Midbrain (tissue), 1 donor: Measurements from ENCODE around the gene SPAG16.

ENCODE experiments used
- DNase-seq: peaks from one replicate; lab custom pipeline; 2025; lab: John Stamatoyannopoulos, UW

Gene SPAG16

DNA sequence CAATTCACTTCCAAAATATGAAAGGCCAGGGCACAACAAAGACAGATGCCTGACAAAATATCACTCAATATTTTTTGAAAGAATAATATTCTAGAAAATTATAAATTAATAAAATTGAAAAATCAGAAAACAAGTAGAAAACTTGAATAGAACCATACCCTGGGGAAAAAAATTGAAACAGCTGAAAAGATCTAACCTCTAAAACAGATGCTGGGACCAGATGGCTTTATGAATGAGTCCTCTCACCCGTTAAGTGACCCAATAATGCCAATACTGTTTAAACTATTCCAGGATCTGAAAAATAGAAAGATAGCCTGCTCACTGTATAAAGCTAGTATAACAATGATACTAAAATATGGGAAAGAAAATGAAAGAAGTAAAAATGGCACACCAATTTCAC lies 804.3 kb downstream of the SPAG16 start:
- DNase-seq: no peak

DNA sequence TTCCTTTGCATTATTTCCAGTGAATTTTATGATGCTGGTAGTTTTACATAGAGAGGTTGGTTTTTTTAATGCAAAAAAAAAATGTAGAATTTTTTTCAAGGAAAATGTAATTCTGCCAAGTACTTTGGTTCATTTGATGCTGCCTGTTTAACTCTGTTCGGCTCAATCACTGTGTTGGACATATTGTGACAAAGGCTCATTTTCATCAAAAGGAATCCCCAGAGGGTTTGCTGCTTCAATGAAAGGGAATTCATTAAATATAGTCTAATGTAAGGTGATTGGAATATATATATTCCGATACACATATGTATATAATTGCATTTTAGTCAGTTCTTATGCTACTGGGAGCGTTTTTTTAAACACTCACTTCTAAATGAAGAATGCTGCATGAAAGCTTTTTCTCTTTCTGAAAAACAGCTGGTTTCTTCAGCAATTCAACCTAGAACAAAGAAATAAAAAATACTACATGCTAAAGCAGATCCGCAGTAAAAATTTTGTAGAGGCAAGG lies 812.0 kb downstream of the SPAG16 start:
- DNase-seq: no peak

DNA sequence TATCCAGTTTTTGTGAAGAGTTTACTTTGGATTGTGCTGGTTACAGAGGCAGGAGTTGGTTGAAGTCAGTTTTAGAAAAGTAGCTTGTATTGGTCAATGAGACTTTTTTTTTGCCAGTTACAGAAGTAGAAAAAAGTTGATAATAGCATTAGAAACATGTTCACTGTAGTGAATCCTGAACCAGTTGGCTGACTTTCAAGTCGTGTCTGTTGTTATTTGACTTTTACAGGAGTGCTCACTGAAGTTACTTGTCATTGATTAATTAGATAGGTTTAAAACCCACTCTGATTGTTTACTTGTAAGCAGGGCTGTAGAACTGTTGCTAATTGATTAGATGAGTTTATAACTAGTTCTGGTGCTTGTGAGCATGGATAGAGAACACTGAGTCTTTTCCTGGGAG lies 814.5 kb downstream of the SPAG16 start:
- DNase-seq: no peak

DNA sequence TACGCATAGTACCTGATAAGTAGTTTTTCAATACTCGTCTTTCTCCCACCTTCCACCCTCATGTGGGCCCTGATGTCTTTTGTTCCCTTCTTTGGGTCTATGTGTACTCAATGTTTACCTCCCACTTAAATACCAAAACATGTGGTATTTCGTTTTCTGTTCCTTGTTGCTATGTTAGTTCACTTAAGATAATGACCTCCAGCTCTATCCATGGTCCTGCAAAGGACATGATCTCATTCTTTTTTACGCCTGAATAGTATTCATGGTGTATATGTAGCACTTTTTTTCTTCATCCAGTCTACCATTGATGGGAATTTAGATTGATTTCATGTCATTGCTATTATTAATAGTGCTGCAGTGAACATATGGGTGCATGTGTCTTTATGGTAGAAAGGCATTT lies 816.2 kb downstream of the SPAG16 start:
- no peak for DNase-seq

DNA sequence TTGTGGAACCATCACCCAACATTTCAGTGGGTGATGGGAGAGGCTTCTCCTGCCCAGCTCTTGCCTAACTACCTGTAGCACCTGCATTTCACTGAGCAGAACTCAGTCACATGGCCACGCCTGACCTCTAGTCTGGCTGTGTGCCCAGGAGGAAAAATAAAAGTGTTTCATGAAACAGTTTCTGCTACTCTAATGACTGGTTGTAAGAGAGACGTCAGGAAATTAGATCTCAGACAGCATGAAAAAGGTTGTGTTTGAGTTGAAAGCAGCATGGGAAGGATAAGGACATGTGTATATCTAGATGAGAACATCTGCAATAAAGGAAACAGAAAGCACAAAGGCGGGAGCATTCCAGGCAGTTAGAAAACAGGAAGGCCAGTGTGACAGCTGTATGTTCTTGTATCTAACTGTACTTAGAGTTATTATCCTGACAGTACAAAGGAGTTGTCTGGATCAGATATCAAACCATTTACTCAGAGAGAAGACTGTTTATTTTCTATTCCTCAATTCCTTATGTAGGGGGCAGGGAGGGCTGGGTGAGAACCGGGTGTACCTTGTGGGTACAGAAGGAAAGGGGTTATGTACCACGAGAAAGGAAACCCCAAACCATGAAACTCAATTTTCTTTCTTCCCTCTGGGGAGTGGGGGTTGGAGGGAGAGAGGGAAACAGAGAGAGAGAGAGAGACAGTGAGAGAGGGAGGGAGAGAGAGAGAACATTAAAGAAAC lies 819.2 kb downstream of the SPAG16 start:
- DNase-seq: no peak

DNA sequence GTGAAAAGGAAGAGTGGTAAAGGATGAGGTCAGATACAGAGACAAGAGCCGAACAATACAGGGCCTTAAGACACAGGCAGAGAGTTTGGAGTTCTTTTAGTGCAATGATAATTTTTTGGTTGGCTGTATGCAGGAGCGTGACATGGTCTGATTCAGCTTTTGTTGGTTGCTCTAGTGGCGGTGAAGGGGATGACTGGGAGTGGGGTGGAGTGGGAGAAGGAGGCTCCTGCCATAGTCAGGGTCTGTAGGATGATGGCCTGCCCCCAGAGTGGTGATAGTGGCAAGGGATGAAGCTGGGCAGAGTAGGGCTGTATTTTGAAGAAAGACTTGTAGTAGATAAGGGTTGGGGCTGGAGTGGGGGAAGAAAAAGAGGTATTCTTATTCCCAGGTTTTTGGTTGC lies 820.0 kb downstream of the SPAG16 start:
- DNase-seq: no peak

DNA sequence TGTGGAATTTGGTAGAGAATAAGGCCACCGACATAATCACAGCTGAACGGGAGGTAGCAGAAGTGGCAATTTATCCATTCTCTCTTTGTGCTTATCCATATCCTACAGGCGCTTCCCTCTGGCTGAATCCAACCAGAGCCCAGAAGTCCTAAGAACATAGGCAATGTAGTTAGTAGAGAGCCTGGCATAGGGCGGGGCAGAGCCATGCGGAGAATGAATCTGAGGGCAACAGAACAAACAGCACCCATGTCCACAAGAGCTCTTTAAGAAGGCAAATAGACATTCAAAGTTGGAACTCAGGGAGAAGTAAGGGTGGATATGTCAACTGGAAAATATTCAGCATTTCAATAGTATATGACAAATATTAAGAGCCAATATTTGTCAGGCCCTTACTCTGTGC lies 820.7 kb downstream of the SPAG16 start:
- no peak for DNase-seq

DNA sequence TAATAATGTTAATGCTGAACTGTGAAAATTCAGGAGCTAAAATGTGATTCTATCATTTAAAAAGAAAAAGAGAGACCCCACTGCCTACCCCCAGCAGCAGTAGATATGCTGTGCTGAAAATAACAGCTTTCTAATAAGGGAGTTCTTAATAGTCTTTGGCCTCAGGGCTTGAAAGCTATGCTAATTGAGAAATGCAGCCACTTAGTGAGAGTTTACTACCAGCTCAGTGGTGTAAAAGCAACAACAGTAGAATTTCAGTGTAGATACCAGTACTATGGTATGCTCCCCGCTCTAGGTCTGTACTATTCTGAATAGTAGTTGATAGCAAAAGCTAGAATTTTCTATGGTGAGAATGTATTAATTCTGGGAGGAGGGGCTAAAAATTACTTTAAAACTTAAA lies 823.5 kb downstream of the SPAG16 start:
- DNase-seq: no peak

DNA sequence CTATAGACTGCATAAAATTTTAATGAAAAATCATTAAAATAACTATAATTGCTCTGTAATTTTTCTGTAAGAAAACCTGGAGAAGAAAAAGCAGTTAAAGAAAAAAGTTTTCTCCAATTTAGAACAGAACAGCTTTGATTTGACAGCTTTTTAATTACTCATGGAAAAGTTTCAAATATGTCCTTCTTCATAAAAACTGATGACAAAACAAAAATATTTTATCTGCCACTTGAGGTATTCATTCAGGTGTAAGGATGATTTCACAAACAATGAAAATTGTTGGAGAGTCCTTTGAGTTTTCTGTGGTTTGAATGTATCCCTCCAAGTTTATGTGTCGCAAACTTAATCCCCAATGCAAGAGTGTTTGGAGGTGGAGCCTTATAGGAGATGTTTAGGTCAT lies 824.3 kb downstream of the SPAG16 start:
- no peak for DNase-seq

DNA sequence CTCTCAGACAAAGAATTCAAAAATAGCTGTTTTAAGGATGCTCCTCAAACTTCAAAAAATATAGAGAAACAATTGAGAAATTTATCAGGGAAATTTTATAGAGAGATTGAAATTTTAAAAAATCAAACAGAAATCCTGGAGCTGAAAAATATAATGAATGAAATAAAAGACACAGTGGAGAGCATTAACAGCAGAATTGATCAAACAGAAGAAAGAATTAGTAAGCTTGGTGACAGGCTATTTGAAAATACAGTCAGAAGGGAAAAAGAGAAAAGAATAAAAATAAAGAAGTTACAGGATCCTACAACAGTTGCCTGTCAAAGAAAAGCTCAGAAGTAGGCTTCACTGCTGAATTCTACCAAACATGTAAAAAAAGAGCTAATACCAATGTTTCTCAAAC lies 832.8 kb downstream of the SPAG16 start:
- no peak for DNase-seq

DNA sequence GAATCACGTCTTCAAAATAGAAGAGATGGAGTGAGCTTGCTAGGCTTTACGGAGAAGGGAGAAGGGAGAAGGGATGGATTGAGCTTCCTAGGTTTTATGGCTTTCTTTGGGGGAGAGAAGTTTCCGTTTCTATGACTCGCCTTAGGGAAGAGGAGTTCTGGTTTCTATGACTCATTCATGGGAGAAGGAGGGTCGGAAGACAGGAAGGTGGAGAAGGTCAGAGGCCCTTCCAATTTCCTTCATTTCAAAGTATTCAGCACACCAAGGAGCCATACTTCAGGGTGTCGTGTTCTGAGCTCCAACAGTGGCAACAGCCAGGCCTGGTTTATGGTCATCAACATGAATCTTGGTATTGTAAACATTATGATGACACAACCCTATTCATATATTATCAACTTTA lies 841.9 kb downstream of the SPAG16 start:
- no peak for DNase-seq

DNA sequence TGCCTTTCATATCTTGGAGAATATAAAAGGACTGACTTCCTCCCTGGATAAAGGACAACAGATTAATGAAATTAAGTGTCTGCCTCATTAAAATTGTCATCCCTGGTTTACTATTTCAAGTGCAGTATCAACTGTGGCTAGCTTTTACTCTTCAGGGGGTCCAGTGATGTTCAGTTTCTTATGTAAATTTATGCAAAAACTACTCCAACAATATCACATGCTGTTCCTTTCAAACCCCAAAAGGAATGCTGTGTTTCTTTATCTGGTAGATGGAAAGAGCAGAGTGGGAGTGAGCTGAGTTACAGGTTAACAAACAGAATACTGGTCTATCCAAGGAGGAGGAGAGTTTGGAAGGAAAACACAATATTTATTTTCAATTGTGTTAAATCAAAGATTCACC lies 842.9 kb downstream of the SPAG16 start:
- no peak for DNase-seq

DNA sequence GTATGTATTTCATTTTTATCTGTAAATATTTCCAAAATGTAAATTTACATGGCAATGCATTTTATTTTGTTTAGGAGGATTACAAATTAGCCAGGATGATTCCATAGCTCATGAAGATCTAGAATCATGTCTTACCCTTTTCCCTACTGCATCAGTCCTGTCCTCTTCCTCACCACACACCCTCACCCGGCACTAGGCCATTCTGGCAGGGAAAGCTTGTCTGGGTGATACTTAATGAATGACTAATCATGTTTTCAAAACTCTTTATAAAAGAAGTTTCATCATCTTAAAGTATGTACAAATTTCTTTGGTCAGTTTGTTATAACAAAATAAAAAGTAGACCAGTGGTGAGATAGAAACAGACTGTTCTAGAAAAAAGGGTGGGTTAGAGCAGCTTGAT lies 843.3 kb downstream of the SPAG16 start:
- DNase-seq: no peak

DNA sequence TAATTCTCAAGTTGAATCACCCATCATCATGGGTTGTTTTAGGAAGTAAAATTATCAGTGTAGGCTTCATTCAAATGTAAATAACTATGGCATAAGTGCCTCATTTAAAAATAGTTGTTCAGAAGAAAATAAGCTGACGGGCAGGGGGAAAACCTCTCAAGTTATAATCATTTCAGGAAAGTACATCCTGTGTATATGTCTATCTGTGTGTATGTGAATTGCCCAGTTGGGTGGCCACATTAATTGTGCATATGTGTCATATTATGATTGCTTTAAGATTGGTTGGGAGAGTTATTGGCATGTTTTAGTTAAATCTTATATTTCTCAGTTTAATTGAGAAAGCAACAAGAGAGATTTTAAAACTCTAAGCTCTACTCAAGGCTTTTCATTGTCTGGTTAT lies 843.8 kb downstream of the SPAG16 start:
- no peak for DNase-seq

DNA sequence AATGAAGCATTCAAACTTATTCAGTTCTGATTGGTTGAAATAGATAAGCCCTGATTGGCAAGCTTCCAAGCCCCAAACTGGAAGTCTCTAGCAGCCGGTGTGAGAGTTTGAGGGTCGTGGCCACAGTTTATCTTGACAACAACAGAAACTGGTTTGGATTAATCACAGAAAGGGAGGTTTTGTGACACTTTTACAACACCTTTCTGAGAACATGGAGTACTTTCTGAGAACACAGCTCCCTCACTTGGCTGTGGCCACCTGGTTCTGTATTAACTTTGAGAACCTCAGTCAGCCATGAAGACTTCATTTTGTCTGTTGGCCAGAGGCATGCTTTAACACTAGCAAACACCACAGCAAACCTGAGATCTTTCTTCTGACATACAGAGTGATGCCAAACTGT lies 845.9 kb downstream of the SPAG16 start:
- no peak for DNase-seq

DNA sequence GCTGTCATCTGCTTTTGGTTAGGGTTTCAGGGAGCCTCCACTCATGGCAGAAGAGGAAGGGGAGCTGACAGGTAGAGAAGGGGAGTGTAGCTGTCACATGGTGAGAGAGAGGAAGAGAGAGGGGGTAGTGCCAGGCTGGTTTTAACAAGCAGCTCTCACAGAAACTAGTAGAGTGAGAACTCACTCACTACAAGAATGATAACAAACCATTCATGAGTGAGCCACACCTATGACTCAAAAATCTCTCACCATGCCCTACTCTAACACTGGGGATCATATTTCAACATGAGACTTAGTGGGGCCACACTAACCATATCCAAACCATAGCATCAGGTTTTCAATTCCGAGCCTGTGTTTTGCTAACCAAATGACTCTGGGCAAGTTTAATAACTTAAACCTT lies 851.7 kb downstream of the SPAG16 start:
- DNase-seq: no peak

DNA sequence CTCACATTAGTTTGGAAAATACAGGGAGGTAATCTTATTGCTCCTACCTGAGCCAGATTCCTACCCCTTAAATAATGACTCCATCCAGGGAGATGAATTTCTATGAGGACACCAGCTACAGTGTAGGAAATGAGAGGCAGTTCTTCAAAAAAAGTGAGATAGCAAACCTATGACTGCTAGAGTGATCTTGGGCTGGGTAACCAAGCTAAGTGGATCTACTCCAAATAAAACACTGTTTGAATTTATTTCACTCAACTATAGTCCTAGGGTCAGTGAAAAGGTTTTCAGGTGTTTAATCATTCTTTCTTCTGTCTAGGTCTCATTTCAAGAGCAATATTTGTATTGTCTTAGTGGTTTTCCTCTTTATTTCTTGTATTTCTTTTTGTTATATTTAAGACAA lies 854.5 kb downstream of the SPAG16 start:
- no peak for DNase-seq

DNA sequence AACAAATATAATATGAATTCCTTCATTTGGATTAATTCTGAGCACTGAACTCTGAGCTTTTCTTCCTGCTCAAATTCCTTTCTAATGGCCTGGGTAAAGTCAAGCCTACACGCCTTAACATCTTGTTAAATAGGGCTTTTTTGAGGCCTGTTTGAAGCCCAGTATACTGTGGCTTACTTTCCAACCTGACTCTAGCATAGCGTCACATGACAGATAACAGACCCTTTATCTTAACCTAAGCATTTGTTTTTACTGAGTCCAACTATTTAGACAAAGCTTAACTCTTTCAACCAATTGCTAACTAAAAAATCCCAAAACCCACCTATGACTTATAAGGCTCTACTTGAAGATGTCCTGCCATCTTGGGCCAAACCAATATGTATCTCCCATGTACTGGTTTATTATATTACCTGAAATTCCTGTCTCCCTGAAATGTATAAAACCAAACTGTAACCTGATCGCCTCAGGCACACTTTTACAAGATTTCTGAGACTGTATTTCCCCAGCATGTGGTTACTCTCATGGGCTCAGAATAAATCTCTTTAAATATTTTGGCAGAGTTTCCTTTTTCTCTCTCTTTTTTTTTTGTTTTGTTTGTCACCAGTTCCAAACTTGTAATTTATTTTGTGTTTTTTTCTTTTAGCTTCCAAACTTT lies 855.5 kb downstream of the SPAG16 start:
- no peak for DNase-seq

DNA sequence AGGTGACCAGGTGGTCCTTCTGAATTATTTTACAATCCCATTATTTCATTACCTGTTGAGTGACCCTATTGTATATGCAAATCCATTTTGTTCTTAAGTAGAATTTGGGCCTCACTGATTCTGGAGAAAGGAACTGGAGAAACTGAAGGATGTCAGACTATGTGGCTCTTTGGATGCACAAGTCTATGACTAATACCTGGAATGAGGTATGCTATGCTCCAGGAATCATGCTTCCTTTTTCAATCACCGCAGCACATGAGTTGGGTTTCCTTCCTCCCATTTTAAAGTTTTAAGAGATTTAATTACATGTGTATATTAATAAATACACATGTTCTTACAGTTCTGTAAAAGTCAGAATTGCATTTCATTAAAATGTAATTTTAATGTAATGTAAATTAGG lies 872.7 kb downstream of the SPAG16 start:
- no peak for DNase-seq

DNA sequence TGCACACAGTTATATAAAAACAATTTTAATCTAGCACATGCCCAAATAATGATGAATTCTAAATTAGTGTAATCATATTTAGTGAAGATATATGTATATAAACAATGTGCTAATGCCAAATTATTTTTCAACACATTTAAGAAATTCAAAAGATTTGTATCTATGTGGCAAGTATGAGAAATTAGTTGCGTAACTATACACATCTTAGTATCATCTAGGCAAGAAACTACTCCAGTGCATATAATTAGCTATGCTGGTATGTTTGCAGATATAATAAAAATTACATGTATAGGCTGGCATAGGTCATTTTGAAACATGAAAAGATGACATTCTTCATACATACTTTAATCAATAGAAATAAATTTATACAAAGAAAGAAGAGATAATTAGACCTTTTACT lies 874.6 kb downstream of the SPAG16 start:
- no peak for DNase-seq

DNA sequence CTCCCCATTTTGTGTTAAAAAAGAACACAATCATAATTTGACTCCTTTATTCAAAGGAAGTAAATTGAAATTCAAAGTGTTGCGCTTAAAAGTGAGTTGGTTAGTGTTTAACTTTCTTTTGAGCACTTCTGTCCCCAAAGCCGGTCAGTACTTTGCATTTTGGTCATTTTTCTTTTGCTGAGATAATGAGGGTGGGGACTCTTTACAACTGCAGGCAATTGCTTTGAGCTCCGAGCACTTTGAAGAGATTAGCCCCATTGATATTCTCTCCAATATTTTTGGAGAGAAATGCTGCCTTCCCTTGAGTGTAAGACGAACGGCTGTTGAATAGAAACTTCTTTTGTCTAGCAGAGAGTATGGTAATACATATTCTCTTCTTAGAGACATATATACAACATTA lies 885.0 kb downstream of the SPAG16 start:
- no peak for DNase-seq

DNA sequence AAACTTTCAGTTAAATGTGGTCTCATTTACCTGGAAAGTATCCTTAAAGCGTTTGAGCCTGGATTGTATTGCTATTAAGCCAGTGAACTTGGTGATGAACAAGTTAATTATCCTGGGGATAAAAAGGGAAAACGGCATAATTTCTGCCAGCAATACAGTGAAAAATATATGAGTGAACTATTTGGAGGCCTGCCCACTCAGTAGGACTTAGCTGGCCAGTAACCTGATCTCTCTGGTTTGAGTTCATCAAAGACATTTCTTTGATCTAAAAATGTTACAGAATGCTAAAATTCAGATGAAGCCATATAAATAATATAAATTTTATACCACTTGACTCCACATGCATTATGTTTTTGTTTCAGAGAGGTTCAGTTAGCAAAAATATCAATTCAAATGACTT lies 885.5 kb downstream of the SPAG16 start:
- no peak for DNase-seq

DNA sequence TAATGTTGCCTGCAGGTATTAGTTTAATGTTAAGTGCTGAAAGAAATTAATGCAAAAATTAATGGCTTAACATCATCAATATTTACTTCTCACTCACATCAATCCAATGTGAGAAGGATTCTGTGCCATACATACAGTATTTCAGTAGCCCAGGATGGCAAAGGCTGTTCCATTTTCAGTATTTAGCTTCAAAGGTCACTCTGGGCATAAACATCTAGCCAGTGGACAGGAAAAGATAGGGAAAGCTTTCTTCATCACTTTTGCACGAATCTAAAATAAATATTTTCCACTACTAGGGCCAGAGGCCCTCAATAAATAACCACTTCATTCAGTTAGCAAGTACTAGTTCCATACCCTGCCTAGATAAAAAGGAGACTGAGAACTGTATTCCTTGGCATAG lies 890.3 kb downstream of the SPAG16 start:
- DNase-seq: no peak

DNA sequence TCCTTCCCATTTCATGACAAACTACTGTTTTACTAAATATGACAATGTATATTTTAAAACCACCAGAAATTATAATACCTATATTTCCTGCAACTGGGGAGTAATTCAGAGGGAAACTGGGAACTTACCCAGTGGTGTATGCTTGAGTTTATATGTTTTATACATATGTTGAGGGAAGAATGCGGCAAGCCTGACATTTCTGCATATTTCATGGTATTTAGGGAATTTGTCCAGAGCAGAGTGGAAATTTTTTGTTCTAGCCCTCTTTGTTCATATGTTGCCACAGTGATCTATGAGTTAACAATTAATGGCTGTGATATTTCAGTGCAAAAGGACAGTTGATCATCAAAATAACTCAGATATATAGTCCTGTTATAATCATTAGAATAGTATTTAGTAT lies 895.8 kb downstream of the SPAG16 start:
- DNase-seq: no peak
